ENCODE results near the gene DOCK2. TPM values are rescaled to one million over a fixed set of nuclear protein-coding genes. Genes with fewer than 3 reads are reported as not detected.

The DOCK2 gene
- total and polyA plus RNA-seq, 2 donors (not counting 3 experiments of a cell fraction or from before 2014, with no cell fraction given): 0.62 to 4.8 TPM

GRCh38 chr5:169956756-169957155 lies 319.7 kb downstream of the DOCK2 start:
- TF ChIP-seq MAX (IDR thresholded peaks at IDR 0.05; ENCODE audit: insufficient read depth, insufficient read length): no peak
- no peak for TF ChIP-seq JUN (IDR thresholded peaks at IDR 0.05; ENCODE audit: borderline replicate concordance, insufficient read depth, insufficient read length, low read depth)
- Histone ChIP-seq H3K9me3 (replicated peaks; ENCODE audit: control insufficient read depth, insufficient read depth, low read length) (no peaks in the 10 kb centered on the region), H3K36me3 (ENCODE audit: control insufficient read depth in 2 of 2, extremely low read depth in 1 of 2, insufficient read depth in 2 of 2, low read length in 2 of 2) (no peaks in the 10 kb centered on the region), H2AFZ (ENCODE audit: low read depth, low read length) (no peak overlapping the region), H3K4me1 (ENCODE audit: control insufficient read depth, extremely low read depth, insufficient read depth, low read length) (peaks cover 5% of the 10 kb centered on the region), H3K4me2 (ENCODE audit: insufficient read depth, low read length) (no peak overlapping the region), H3K9ac (replicated peaks; ENCODE audit: extremely low read depth, insufficient read depth, low read length) (no peak overlapping the region), H3K4me3 (replicated peaks in 1 of 3; ENCODE audit: insufficient read depth in 1 of 3, low read depth in 1 of 3, low read length in 3 of 3) (no peak overlapping the region), H3K27me3 (ENCODE audit: control insufficient read depth in 2 of 2, insufficient read depth in 2 of 2, low read length in 2 of 2) (no peaks in the 10 kb centered on the region), H4K20me1 (replicated peaks; ENCODE audit: control insufficient read depth, extremely low read depth, insufficient read depth, low read length) (no peaks in the 10 kb centered on the region), H3K27ac (ENCODE audit: insufficient read depth, low read depth, low read length) (no peak overlapping the region), H3K9me1 (replicated peaks; ENCODE audit: control insufficient read depth, extremely low read depth, insufficient read depth, low read length) (no peaks in the 10 kb centered on the region), H3K79me2 (ENCODE audit: control insufficient read depth, insufficient read depth, low read length) (peaks cover 39% of the 10 kb centered on the region)
- no TSS peak for BruUV-seq (replicated peaks)
- POLR2A ChIA-PET: no interaction called here
- DNase-seq (ENCODE audit: low read depth, low spot score) (no peak), FAIRE-seq (no peak)
- intact Hi-C loops (cut with micrococcal nuclease): no loop called here
- CTCF ChIA-PET: interaction anchor here (2.1 to 2.8 kb wide), 2 partner anchors 15 to 24 kb away, joined by 7 to 9 read pairs; partner anchors contain the start of gene INSYN2B
- dilution Hi-C loops (cut with MboI; ENCODE audit: extremely low pct_ligation_motif_present, low sequenced_read_pairs): no loop called here

DNA sequence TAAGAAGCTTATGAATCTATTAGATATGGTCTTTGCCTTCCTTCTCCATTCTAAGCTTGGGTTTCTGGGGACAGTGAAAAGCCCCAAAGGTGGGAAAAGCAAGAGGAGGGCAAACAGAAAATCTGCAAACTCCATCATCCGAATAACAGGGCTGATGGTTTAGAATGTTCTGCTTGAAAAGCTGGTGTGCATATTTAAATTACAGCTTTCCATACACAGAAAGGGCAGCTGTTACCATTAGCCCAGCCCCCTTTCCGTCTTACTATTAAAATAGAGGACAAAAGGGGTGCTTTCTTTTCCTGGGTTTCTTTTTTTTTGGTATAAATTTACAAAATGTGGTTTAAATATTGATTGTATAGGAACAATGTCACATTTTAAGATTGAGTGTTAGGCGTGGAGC lies 321.2 kb downstream of the DOCK2 start:
- Histone ChIP-seq H3K9ac (replicated peaks; ENCODE audit: extremely low read depth, insufficient read depth, low read length) (no peak overlapping the region), H3K4me2 (ENCODE audit: insufficient read depth, low read length) (no peak overlapping the region), H3K27ac (ENCODE audit: insufficient read depth, low read depth, low read length) (no peak overlapping the region), H2AFZ (ENCODE audit: low read depth, low read length) (no peak overlapping the region), H3K4me1 (ENCODE audit: control insufficient read depth, extremely low read depth, insufficient read depth, low read length) (peaks cover 5% of the 10 kb centered on the region), H3K79me2 (ENCODE audit: control insufficient read depth, insufficient read depth, low read length) (peaks cover 43% of the 10 kb centered on the region), H3K9me3 (replicated peaks; ENCODE audit: control insufficient read depth, insufficient read depth, low read length) (no peaks in the 10 kb centered on the region), H3K36me3 (ENCODE audit: control insufficient read depth in 2 of 2, extremely low read depth in 1 of 2, insufficient read depth in 2 of 2, low read length in 2 of 2) (no peaks in the 10 kb centered on the region), H4K20me1 (replicated peaks; ENCODE audit: control insufficient read depth, extremely low read depth, insufficient read depth, low read length) (no peaks in the 10 kb centered on the region), H3K27me3 (ENCODE audit: control insufficient read depth in 2 of 2, insufficient read depth in 2 of 2, low read length in 2 of 2) (no peaks in the 10 kb centered on the region), H3K9me1 (replicated peaks; ENCODE audit: control insufficient read depth, extremely low read depth, insufficient read depth, low read length) (no peaks in the 10 kb centered on the region), H3K4me3 (replicated peaks in 1 of 3; ENCODE audit: insufficient read depth in 1 of 3, low read depth in 1 of 3, low read length in 3 of 3) (no peak overlapping the region)
- FAIRE-seq (no peak), DNase-seq (ENCODE audit: low read depth, low spot score) (no peak)
- TF ChIP-seq POLR2A (IDR thresholded peaks at IDR 0.05; ENCODE audit: low read depth, low read length) (no peak), MAX (IDR thresholded peaks at IDR 0.05; ENCODE audit: insufficient read depth, insufficient read length) (no peak), POLR2AphosphoS5 (IDR thresholded peaks at IDR 0.05; ENCODE audit: insufficient read depth, low read depth, low read length) (no peak), CTCF (IDR thresholded peaks at IDR 0.05; ENCODE audit: extremely low read depth in 1 of 2, insufficient read depth in 1 of 2, low read depth in 1 of 2, low read length in 2 of 2) (no peak), FOS (IDR thresholded peaks at IDR 0.05; ENCODE audit: borderline replicate concordance, insufficient read depth, low read length) (no peak), JUN (IDR thresholded peaks at IDR 0.05; ENCODE audit: borderline replicate concordance, insufficient read depth, insufficient read length, low read depth) (no peak), MYC (IDR thresholded peaks at IDR 0.05; ENCODE audit: low read depth, low read length) (no peak), EZH2 (IDR thresholded peaks at IDR 0.05; ENCODE audit: borderline replicate concordance, low read depth, low read length, severe bottlenecking) (no peak), GATA2 (IDR thresholded peaks at IDR 0.05; ENCODE audit: insufficient read depth, insufficient read length, low read depth, low read length) (no peak)
- CTCF ChIA-PET: interaction anchor here (0.8 to 2.8 kb wide), 3 partner anchors 10 to 22 kb away, joined by 4 to 8 read pairs (median 7); no protein-coding TSS in a partner anchor
- POLR2A ChIA-PET: no interaction called here
- dilution Hi-C loops (cut with MboI; ENCODE audit: extremely low pct_ligation_motif_present, low sequenced_read_pairs): no loop called here
- BruUV-seq (replicated peaks): no TSS peak
- intact Hi-C loops (cut with micrococcal nuclease): no loop called here
